Osteocyte (in vitro differentiated cells): ENCODE results near the gene CR1. TPM values are rescaled to one million over a fixed set of nuclear protein-coding genes. Genes with fewer than 3 reads are reported as not detected.

Experiments used
- DNase-seq: peaks from one replicate; pipeline ENCODE4 v3.0.0; 2021; ENCODE audit warnings: mixed read lengths; ENCODE audit not compliant: unreplicated experiment; ENCODE audit errors: extremely low spot score
- H3K27ac Mint-ChIP-seq: one replicate; pipeline ENCODE4 v1.8.0; 2021; ENCODE audit warnings: mild to moderate bottlenecking, mixed read lengths; ENCODE audit not compliant: unreplicated experiment
- H3K27me3 Mint-ChIP-seq: one replicate; pipeline ENCODE4 v1.8.0; 2021; ENCODE audit warnings: mixed read lengths; ENCODE audit not compliant: unreplicated experiment
- H3K36me3 Mint-ChIP-seq: one replicate; pipeline ENCODE4 v1.8.0; 2021; ENCODE audit warnings: mixed read lengths; ENCODE audit not compliant: unreplicated experiment
- H3K4me1 Mint-ChIP-seq: one replicate; pipeline ENCODE4 v1.8.0; 2021; ENCODE audit warnings: mixed read lengths; ENCODE audit not compliant: unreplicated experiment
- H3K4me3 Mint-ChIP-seq: one replicate; pipeline ENCODE4 v1.8.0; 2021; ENCODE audit warnings: mild to moderate bottlenecking, moderate library complexity, mixed read lengths; ENCODE audit not compliant: unreplicated experiment
- H3K9me3 Mint-ChIP-seq: one replicate; pipeline ENCODE4 v1.8.0; 2021; ENCODE audit warnings: mixed read lengths; ENCODE audit not compliant: unreplicated experiment
- CTCF ChIP-seq: fragments of 200-600 bp; sonication (generic); IDR thresholded peaks from 2 replicates; pipeline ENCODE4 v1.5.0; 2021; ENCODE audit warnings: antibody characterized with exemption, mild to moderate bottlenecking, moderate library complexity
- total RNA-seq: library from RNA; stranded (reverse); gene quantifications from 2 replicates; pipeline ENCODE4 v1.2.1, GENCODE V29; 2021

The CR1 gene
- total RNA-seq, 1 donor from 2014 or later = not detected

- no peak for TF ChIP-seq CTCF
- Mint-ChIP-seq H3K4me1 (peaks cover 2% of the 10 kb centered on the region), H3K27ac (no peak overlapping the region), H3K27me3 (peaks cover 19% of the 10 kb centered on the region), H3K36me3 (no peaks in the 10 kb centered on the region), H3K9me3 (no peaks in the 10 kb centered on the region), H3K4me3 (no peak overlapping the region)
- DNase-seq = no peak
Observed at GRCh38 chr1:207458414-207458813, 37.5 kb upstream of the CR1 start.

GRCh38 chr1:207459008-207459407 is 36.9 kb upstream of the CR1 start:
- Mint-ChIP-seq H3K9me3 (no peaks in the 10 kb centered on the region), H3K27me3 (peaks cover 14% of the 10 kb centered on the region), H3K4me1 (no peaks in the 10 kb centered on the region), H3K27ac (no peak overlapping the region), H3K4me3 (no peak overlapping the region), H3K36me3 (no peaks in the 10 kb centered on the region)
- no peak for TF ChIP-seq CTCF
- no peak for DNase-seq

- H3K36me3 Mint-ChIP-seq = no peaks in the 10 kb centered on the region
- no peaks in the 10 kb centered on the region for H3K9me3 Mint-ChIP-seq
- DNase-seq = no peak
- peaks cover 9% of the 10 kb centered on the region for H3K27me3 Mint-ChIP-seq
- no peak overlapping the region for H3K4me3 Mint-ChIP-seq
- TF ChIP-seq CTCF = no peak
- H3K27ac Mint-ChIP-seq = no peak overlapping the region
- H3K4me1 Mint-ChIP-seq = no peaks in the 10 kb centered on the region
Observed at GRCh38 chr1:207461649-207462048, 34.3 kb upstream of the CR1 start.

DNA sequence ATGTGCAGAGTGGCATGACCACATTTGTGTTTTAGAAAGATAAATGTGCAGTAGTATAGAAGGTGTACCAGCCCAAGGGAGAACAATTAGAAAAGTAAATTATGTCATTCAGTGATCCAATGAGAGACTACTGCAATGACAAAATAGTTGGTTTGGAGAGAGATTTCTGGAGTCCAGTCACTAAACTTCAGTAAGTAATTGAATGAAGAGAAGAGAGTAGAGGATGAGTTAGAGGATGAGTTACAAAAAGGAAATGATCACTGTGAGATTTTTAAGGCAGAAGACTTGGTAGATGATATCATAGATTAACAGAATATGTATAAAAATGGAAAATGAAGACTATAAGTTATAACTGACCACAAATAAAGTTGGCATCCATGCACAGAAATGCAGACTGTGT is 33.4 kb upstream of the CR1 start:
- H3K27ac Mint-ChIP-seq = no peak overlapping the region
- no peaks in the 10 kb centered on the region for H3K9me3 Mint-ChIP-seq
- H3K4me1 Mint-ChIP-seq = no peaks in the 10 kb centered on the region
- H3K27me3 Mint-ChIP-seq = peaks cover 10% of the 10 kb centered on the region
- H3K36me3 Mint-ChIP-seq = no peaks in the 10 kb centered on the region
- TF ChIP-seq CTCF = no peak
- DNase-seq = no peak
- H3K4me3 Mint-ChIP-seq = no peak overlapping the region

- no peak for DNase-seq
- Mint-ChIP-seq H3K4me1 (no peaks in the 10 kb centered on the region), H3K9me3 (no peaks in the 10 kb centered on the region), H3K27me3 (peaks cover 10% of the 10 kb centered on the region), H3K36me3 (no peaks in the 10 kb centered on the region), H3K4me3 (no peak overlapping the region), H3K27ac (no peak overlapping the region)
- no peak for TF ChIP-seq CTCF
Observed at GRCh38 chr1:207463021-207463420, 32.9 kb upstream of the CR1 start.
